ENCODE results near the gene SLC38A6. TPM values are rescaled to one million over a fixed set of nuclear protein-coding genes. Genes with fewer than 3 reads are reported as not detected.

The SLC38A6 gene
- 1 to 10 TPM; 4.9 to 8.1 TPM for total RNA-seq

DNA sequence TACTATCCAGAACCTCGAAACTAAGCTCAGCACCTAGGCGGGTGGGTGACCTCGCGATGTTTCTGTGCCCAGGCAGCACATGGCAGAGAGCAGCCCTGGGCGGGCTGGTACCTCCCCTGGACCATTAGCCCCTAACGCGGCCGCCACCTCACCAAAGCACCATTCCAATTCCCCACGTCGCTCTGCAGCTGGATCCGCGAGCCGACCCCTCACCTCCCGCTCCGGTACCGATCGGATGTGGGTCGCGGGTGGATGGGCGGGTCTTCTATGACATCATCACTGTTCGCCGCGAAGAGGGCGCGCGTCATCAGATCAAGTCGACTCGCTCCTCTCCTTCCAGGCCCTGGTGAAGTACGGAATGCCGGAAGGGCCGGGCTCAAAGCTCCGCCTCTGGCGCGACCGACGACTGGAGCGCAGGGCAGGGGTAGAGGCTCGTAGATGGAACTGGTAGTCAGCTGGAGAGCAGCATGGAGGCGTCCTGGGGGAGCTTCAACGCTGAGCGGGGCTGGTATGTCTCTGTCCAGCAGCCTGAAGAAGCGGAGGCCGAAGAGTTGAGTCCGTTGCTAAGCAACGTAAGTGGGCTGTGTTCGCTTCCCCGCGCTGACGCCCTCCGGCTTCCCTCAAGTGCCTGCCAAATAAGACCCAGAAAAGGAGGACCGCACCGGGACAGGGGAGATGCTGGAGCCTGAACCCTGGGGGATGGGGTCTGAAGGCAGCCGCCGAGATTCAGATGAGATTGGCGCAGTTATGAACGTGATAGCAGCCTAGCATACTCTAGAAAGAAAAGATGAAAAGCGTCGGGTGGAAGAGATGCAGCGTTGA lies at the start of gene SLC38A6, which contains the start of gene TRMT5:
Gene SLC38A6, plus strand, starts transcription at position 435 of the 822 bp plus-strand sequence. Its CDS starts 33 bp downstream, at position 468.
Gene TRMT5, minus strand, starts transcription at position 269 of the 822 bp plus-strand sequence. Its CDS starts 106 bp downstream, at position 163.
- no peak within 1 kb of the TSS for H3K4me3 Mint-ChIP-seq
- H3K9me3 Mint-ChIP-seq (ENCODE audit: low read depth) = no peaks in the 10 kb centered on the region
- H3K27me3 Mint-ChIP-seq = no peaks in the 10 kb centered on the region
- CTCF ChIA-PET = interaction anchor here (0.7 to 2.0 kb wide), 7 partner anchors 14 to 338 kb away, joined by 3 to 4 read pairs (median 4); no protein-coding TSS in a partner anchor
- H3K27ac Mint-ChIP-seq = no peak within 1 kb of the TSS
- H3K4me1 Mint-ChIP-seq = peaks cover 18% of the 10 kb centered on the region
- DNase-seq (peak; percentile 95), ATAC-seq (peak; percentile 88)
- H3K36me3 Mint-ChIP-seq = peaks cover 17% of the 10 kb centered on the region

DNA sequence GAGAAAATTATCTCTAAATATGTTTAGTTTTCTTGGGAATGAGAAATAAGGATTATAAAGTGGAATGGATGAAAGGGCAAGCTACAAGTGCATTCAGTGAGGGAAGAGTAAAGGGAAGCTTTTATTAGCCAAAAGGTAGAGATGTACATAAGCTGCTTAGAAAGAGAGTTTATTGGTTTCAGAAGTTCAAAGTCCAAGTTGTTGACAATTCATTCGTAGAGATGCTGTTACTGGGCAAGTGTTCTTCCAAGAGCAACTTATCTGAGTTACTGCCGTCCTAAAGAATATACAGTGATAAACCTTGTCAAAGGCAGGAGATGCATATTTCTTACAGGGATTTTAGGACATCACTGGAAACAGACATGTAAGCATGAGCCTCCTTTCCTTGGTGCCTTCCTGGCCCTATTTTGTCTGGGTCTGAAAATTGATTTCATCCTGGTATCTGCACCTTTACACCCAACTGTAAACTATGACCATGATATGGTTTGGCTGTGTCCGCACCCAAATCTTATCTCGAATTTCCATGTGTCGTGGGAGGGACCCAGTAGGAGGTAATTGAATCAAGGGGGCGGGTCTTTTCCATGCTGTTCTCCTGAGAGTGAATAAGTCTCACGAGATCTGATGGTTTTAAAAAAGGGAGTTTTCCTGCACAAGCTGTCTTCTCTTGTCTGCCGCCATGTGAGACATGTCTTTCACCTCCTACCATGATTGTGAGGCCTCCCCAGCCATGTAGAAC lies 47.0 kb upstream of the SLC38A6 start:
- DNase-seq (no peak), ATAC-seq (no peak)
- no peak overlapping the region for H3K4me3 Mint-ChIP-seq
- no peaks in the 10 kb centered on the region for H3K27me3 Mint-ChIP-seq
- H3K27ac Mint-ChIP-seq = no peak overlapping the region
- peaks cover 8% of the 10 kb centered on the region for H3K36me3 Mint-ChIP-seq
- CTCF ChIA-PET = no interaction called here
- H3K9me3 Mint-ChIP-seq (ENCODE audit: low read depth) = peaks cover under 1% of the 10 kb centered on the region
- H3K4me1 Mint-ChIP-seq = no peaks in the 10 kb centered on the region

DNA sequence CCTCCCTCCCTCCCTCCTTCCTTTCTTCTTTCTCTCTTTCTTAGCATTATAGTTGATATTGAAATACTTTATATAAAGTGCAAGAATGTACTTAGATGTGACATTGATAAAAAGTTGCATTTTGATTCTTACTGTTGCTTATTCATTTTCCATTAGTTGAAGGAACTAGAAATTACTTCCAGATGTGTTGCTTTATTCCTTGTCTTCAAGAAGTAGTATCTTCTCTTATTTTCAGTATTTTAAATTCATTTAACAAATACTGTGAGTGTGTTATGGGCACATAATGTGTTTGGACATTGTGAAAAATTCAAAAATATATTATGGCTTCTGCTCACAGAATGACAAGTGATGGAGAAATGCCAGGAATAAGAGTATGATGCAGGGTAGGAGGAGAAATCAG lies 45.7 kb upstream of the SLC38A6 start:
- CTCF ChIA-PET = no interaction called here
- Mint-ChIP-seq H3K27ac (no peak overlapping the region), H3K4me3 (no peak overlapping the region), H3K36me3 (peaks cover 9% of the 10 kb centered on the region), H3K9me3 (ENCODE audit: low read depth) (peaks cover 3% of the 10 kb centered on the region), H3K4me1 (no peaks in the 10 kb centered on the region), H3K27me3 (no peaks in the 10 kb centered on the region)
- no peak for DNase-seq
- no peak for ATAC-seq

DNA sequence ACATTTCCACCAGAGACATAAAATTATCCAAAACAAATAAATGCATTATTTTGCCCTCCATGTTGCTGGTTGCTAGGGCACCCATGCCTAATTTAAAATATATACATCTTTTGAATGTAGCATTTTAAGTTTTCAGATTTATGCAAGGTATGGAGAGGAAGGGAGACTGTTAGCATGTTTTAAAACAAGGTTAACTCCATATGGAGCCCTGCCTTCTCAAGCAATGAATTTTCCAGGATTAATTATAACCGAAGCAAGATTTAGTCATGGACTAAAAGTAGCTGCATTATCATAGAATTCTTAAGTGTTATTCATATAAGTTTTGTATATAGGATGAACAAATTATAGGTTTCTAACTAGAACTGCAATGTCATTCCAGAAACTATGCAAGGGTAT lies 37.4 kb upstream of the SLC38A6 start:
- Mint-ChIP-seq H3K4me3 (no peak overlapping the region), H3K27me3 (no peaks in the 10 kb centered on the region), H3K9me3 (ENCODE audit: low read depth) (peaks cover 3% of the 10 kb centered on the region), H3K27ac (no peak overlapping the region), H3K36me3 (peaks cover 26% of the 10 kb centered on the region), H3K4me1 (peaks cover 10% of the 10 kb centered on the region)
- ATAC-seq (no peak), DNase-seq (no peak)
- CTCF ChIA-PET = no interaction called here

DNA sequence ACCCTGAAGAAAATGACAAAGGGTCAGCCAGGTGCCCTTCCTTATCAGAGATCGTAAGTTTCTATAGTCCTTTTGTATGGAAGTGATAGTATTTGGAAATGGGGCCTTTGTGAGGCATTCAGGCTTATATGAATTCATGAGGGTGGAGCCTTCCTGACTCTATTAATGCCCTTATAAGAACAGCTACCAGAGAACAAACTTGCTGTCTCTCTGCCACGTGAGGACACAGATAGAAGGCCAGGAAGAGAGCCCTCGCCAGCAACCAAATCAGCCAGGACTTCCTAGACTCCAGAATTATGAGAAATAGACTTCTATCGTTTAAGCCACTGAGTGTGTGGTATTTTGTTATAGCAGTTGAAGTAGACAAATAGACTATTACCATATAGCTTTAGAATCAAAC lies 36.8 kb upstream of the SLC38A6 start:
- H3K4me3 Mint-ChIP-seq = no peak overlapping the region
- H3K36me3 Mint-ChIP-seq = peaks cover 26% of the 10 kb centered on the region
- H3K9me3 Mint-ChIP-seq (ENCODE audit: low read depth) = peaks cover 2% of the 10 kb centered on the region
- H3K27ac Mint-ChIP-seq = no peak overlapping the region
- H3K4me1 Mint-ChIP-seq = peaks cover 10% of the 10 kb centered on the region
- no peaks in the 10 kb centered on the region for H3K27me3 Mint-ChIP-seq
- DNase-seq (no peak), ATAC-seq (no peak)
- CTCF ChIA-PET = interaction anchor here (0.6 kb wide), 1 partner anchor 298 kb away, joined by 4 read pairs; no protein-coding TSS in a partner anchor

DNA sequence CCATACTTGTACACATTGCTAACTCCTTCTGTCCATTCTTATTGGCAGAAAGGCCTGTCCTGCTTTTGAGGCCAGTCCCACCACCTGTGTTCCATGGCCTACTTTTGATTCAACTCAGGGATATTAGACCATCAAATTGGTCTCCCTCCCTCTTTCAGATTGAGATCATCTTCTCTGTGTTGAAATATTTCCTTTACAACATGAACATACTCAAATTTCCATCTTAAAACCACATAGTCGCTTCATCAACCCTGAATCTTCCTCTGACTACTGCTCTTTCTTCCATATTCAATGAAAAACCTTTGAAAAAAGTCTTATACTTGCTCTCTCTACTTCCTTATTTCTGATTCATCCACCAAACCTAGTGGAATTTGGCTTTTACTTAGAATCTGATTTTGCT lies 35.1 kb upstream of the SLC38A6 start:
- H3K36me3 Mint-ChIP-seq = peaks cover 29% of the 10 kb centered on the region
- peak overlapping the region; percentile 13 for H3K27ac Mint-ChIP-seq
- CTCF ChIA-PET = no interaction called here
- H3K9me3 Mint-ChIP-seq (ENCODE audit: low read depth) = peaks cover 2% of the 10 kb centered on the region
- no peaks in the 10 kb centered on the region for H3K27me3 Mint-ChIP-seq
- DNase-seq (no peak), ATAC-seq (peak; percentile 33)
- no peak overlapping the region for H3K4me3 Mint-ChIP-seq
- peaks cover 10% of the 10 kb centered on the region for H3K4me1 Mint-ChIP-seq

DNA sequence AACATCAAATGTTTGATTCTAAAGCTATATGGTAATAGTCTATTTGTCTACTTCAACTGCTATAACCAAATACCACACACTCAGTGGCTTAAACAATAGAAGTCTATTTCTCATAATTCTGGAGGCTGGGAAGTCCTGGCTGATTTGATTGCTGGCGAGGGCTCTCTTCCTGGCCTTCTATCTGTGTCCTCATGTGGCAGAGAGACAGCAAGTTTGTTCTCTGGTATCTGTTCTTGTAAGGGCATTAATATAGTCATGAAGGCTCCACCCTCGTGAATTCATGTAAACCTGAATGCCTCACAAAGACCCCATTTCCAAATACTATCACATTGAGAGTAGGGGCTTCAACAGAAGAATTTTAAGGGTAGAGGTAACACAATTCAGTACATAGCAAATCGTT lies 34.3 kb upstream of the SLC38A6 start:
- peaks cover 2% of the 10 kb centered on the region for H3K9me3 Mint-ChIP-seq (ENCODE audit: low read depth)
- CTCF ChIA-PET = no interaction called here
- no peaks in the 10 kb centered on the region for H3K27me3 Mint-ChIP-seq
- H3K36me3 Mint-ChIP-seq = peaks cover 24% of the 10 kb centered on the region
- ATAC-seq = no peak
- peaks cover 10% of the 10 kb centered on the region for H3K4me1 Mint-ChIP-seq
- H3K27ac Mint-ChIP-seq = no peak overlapping the region
- DNase-seq = no peak
- H3K4me3 Mint-ChIP-seq = no peak overlapping the region

DNA sequence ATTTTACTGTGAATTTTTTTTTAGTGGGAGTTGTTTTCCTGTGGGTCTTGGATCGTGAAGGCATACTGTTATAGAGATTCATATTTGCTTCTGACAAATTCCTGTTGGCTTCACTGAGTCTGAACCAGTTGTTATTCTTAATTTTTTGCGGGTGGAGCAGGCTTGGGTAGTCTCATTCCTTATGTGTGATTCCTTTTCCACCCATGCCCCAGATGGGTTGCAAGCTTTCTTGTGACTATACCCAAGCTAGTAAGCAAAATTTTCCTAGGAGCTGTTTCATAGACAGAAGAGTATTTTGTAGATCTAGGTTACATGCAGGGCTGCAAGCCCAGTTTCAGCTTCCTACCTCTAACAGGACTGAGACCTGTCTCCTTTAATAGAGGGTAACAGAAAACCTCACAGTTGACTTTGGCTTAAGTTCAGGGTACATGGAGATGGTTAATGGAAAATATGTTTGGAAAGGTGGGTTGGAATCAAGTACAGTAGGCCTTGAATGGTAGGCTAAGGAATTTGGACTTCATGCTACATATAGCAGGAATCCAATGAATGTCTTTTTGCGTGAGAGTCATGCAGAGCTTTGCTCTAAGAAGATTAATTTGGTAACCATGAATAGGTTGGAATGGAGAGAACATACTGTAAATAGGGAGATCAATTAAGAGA lies 29.1 kb upstream of the SLC38A6 start:
- CTCF ChIA-PET = no interaction called here
- peaks cover 33% of the 10 kb centered on the region for H3K36me3 Mint-ChIP-seq
- peaks cover 11% of the 10 kb centered on the region for H3K4me1 Mint-ChIP-seq
- ATAC-seq = no peak
- no peak for DNase-seq
- no peak overlapping the region for H3K4me3 Mint-ChIP-seq
- peaks cover 18% of the 10 kb centered on the region for H3K9me3 Mint-ChIP-seq (ENCODE audit: low read depth)
- no peak overlapping the region for H3K27ac Mint-ChIP-seq
- no peaks in the 10 kb centered on the region for H3K27me3 Mint-ChIP-seq

DNA sequence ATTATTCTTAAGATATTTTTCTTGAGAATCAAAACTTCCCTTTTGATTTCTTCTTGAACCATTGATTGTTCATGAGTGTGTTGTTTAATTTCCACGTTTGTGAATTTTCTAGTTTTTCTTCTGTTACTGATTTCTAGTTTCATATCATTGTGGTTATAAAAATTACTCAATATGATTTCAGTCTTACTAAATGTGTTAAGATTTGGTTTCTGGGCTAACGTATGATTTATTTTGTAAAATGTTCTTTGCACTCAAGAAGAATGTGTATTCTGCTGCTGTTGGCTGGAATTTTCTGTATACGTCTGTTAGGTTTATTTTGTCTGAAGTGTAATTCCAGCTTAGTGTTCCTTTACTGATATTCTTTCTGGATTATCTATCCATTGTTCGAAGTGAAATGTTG lies 24.8 kb upstream of the SLC38A6 start:
- Mint-ChIP-seq H3K4me1 (peaks cover 15% of the 10 kb centered on the region), H3K36me3 (peaks cover 56% of the 10 kb centered on the region), H3K27me3 (no peaks in the 10 kb centered on the region), H3K9me3 (ENCODE audit: low read depth) (peaks cover 41% of the 10 kb centered on the region), H3K4me3 (peak overlapping the region; percentile 16), H3K27ac (peak overlapping the region; percentile 62)
- CTCF ChIA-PET = no interaction called here
- DNase-seq (no peak), ATAC-seq (no peak)

DNA sequence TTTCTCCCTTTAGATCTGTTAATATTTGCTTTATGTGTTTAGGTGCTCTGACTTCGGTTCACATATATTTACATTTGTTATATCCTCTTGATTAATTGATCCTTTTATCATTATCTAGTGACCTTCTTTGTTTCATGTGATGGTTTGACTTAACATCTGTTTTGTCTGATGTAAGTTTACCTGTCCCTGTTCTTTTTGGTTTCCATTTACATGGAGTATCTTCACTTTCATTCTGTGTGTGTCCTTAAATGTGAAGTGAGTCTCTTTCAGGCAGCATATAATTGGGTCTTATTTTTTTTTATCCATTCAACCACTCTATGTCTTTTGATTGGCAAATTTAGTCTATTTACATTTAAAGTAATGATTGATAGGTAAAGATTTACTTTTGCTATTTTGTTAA lies 24.4 kb upstream of the SLC38A6 start:
- no peak for DNase-seq
- Mint-ChIP-seq H3K27me3 (no peaks in the 10 kb centered on the region), H3K27ac (peak overlapping the region; percentile 62), H3K4me3 (peak overlapping the region; percentile 16), H3K36me3 (peaks cover 59% of the 10 kb centered on the region), H3K9me3 (ENCODE audit: low read depth) (peaks cover 44% of the 10 kb centered on the region), H3K4me1 (peaks cover 15% of the 10 kb centered on the region)
- CTCF ChIA-PET = no interaction called here
- ATAC-seq = no peak

DNA sequence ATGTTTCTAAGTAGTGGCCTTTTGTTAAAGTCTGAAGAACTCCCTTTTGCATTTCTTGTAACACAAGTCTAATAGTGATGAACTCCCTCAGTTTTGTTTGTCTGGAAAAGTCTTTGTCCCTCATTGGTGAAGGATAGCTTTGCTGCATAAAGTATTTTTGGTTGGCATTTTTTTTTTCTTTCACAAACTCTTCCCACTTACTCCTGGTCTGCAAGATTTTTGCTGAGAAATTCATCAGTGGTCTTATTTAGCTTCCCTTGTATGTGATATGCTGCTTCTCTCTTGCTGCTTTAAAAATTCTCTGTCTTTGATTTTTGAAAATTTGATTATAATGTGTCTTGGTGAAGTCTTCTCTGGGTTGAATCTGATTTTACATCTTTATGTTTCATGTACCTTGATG lies 22.9 kb upstream of the SLC38A6 start:
- DNase-seq (no peak), ATAC-seq (no peak)
- peaks cover 46% of the 10 kb centered on the region for H3K9me3 Mint-ChIP-seq (ENCODE audit: low read depth)
- H3K36me3 Mint-ChIP-seq = peaks cover 62% of the 10 kb centered on the region
- no peak overlapping the region for H3K4me3 Mint-ChIP-seq
- peaks cover 15% of the 10 kb centered on the region for H3K4me1 Mint-ChIP-seq
- CTCF ChIA-PET = interaction anchor here (1.0 kb wide), 1 partner anchor 10 kb away, joined by 3 read pairs; no protein-coding TSS in a partner anchor
- H3K27ac Mint-ChIP-seq = no peak overlapping the region
- no peaks in the 10 kb centered on the region for H3K27me3 Mint-ChIP-seq

DNA sequence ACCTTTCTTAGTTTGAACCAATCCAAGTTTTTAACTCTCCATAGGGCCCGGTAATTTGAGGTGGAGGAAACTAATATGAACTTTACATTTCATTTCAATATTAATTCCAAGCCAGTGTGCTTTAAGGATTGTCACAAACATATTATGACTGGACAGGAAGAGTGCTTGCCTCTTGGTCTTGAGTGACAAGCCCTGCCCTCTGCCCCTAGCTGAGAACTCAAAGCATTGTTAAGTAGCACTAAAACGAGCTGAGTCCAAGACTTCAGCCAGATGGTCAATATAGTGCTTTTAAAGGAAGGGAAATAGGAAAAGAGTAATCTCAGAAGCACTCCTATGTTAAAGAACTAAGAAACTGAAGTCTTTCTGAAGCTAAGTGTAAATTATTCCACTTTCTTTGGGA lies 17.3 kb upstream of the SLC38A6 start:
- Mint-ChIP-seq H3K9me3 (ENCODE audit: low read depth) (peaks cover 22% of the 10 kb centered on the region), H3K4me3 (no peak overlapping the region), H3K36me3 (peaks cover 55% of the 10 kb centered on the region), H3K4me1 (peaks cover 11% of the 10 kb centered on the region), H3K27me3 (no peaks in the 10 kb centered on the region), H3K27ac (no peak overlapping the region)
- no peak for ATAC-seq
- DNase-seq = no peak
- CTCF ChIA-PET = no interaction called here

DNA sequence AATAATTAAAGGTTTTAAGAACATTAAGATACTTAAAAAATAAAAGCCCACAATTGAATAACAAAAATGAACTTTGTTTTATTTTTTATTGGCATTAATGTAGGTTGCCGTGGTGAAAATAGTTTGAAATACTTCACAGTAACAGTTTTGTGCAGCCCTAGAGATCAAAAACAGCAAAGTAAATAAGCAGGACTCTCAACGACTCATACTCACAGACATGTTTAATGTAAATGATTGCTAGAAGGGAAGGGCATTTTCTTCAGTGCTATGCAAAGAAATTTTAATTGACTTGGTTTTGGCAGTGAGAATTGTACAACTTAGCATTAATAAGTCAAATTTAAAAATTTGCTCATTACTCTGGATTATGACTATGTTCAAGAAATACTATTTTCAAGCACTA lies 16.1 kb upstream of the SLC38A6 start:
- no peak for ATAC-seq
- CTCF ChIA-PET = interaction anchor here (0.9 to 1.3 kb wide), 2 partner anchors 14 to 16 kb away, joined by 4 read pairs; partner anchors contain the start of genes SLC38A6 and TRMT5
- no peaks in the 10 kb centered on the region for H3K27me3 Mint-ChIP-seq
- peaks cover 11% of the 10 kb centered on the region for H3K4me1 Mint-ChIP-seq
- no peak overlapping the region for H3K4me3 Mint-ChIP-seq
- peaks cover 43% of the 10 kb centered on the region for H3K36me3 Mint-ChIP-seq
- no peak overlapping the region for H3K27ac Mint-ChIP-seq
- DNase-seq = no peak
- H3K9me3 Mint-ChIP-seq (ENCODE audit: low read depth) = peaks cover 14% of the 10 kb centered on the region
